Measurements from ENCODE around the gene NUDT3.

Gene NUDT3

GRCh38 chr6:34350137-34350933, 42.1 kb downstream of the NUDT3 start:
- H3K36me3 Mint-ChIP-seq (ENCODE audit: low read depth) = no peaks in the 10 kb centered on the region
- H3K9me3 Mint-ChIP-seq = no peaks in the 10 kb centered on the region
- no peak overlapping the region for H3K4me3 Mint-ChIP-seq
- H3K27ac Mint-ChIP-seq = no peak overlapping the region
- peaks cover 7% of the 10 kb centered on the region for H3K4me1 Mint-ChIP-seq (ENCODE audit: low read depth)
- H3K27me3 Mint-ChIP-seq (ENCODE audit: low read depth) = no peaks in the 10 kb centered on the region

GRCh38 chr6:34349211-34349610, 43.3 kb downstream of the NUDT3 start:
- Mint-ChIP-seq H3K36me3 (ENCODE audit: low read depth) (no peaks in the 10 kb centered on the region), H3K4me1 (ENCODE audit: low read depth) (peaks cover 9% of the 10 kb centered on the region), H3K27me3 (ENCODE audit: low read depth) (no peaks in the 10 kb centered on the region), H3K27ac (no peak overlapping the region), H3K4me3 (no peak overlapping the region), H3K9me3 (no peaks in the 10 kb centered on the region)

DNA sequence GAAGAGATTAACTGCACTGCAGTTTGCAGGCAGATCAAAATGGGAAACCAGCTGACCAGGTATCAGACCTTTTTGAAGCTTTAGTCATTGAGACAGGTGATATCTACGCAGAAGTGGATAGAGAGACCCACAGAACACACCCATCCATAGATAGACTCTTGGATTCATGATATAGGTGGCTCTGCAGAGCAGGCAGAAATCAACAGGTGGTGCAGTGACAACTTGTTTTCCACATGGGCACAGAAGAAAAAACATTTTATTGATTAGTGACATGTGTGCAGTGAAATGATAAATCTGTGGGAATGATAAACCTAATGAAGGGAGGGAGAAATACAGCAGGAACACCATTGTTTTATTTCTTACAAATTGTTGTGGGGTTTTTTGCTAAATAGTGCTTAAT, 45.2 kb downstream of the NUDT3 start:
- Mint-ChIP-seq H3K4me1 (ENCODE audit: low read depth) (peaks cover 12% of the 10 kb centered on the region), H3K27ac (no peak overlapping the region), H3K36me3 (ENCODE audit: low read depth) (no peaks in the 10 kb centered on the region), H3K27me3 (ENCODE audit: low read depth) (no peaks in the 10 kb centered on the region), H3K9me3 (no peaks in the 10 kb centered on the region), H3K4me3 (no peak overlapping the region)

GRCh38 chr6:34346175-34347119, 46.0 kb downstream of the NUDT3 start:
- Mint-ChIP-seq H3K4me1 (ENCODE audit: low read depth) (peaks cover 12% of the 10 kb centered on the region), H3K4me3 (no peak overlapping the region)

GRCh38 chr6:34343806-34344205, 48.7 kb downstream of the NUDT3 start:
- Mint-ChIP-seq H3K36me3 (ENCODE audit: low read depth) (peaks cover 4% of the 10 kb centered on the region), H3K27ac (no peak overlapping the region), H3K27me3 (ENCODE audit: low read depth) (no peaks in the 10 kb centered on the region)

More at GRCh38 chr6:34346175-34347119, 46.0 kb downstream of the NUDT3 start:
- Mint-ChIP-seq H3K36me3 (ENCODE audit: low read depth) (no peaks in the 10 kb centered on the region), H3K27me3 (ENCODE audit: low read depth) (no peaks in the 10 kb centered on the region), H3K9me3 (no peaks in the 10 kb centered on the region), H3K27ac (no peak overlapping the region)

GRCh38 chr6:34342247-34342646, 50.2 kb downstream of the NUDT3 start:
- Mint-ChIP-seq H3K9me3 (no peaks in the 10 kb centered on the region), H3K4me3 (no peak overlapping the region), H3K27ac (no peak overlapping the region), H3K4me1 (ENCODE audit: low read depth) (peaks cover 21% of the 10 kb centered on the region), H3K36me3 (ENCODE audit: low read depth) (peaks cover 6% of the 10 kb centered on the region), H3K27me3 (ENCODE audit: low read depth) (no peaks in the 10 kb centered on the region)

More at GRCh38 chr6:34343806-34344205, 48.7 kb downstream of the NUDT3 start:
- no peaks in the 10 kb centered on the region for H3K9me3 Mint-ChIP-seq
- H3K4me1 Mint-ChIP-seq (ENCODE audit: low read depth) = peaks cover 11% of the 10 kb centered on the region
- no peak overlapping the region for H3K4me3 Mint-ChIP-seq

DNA sequence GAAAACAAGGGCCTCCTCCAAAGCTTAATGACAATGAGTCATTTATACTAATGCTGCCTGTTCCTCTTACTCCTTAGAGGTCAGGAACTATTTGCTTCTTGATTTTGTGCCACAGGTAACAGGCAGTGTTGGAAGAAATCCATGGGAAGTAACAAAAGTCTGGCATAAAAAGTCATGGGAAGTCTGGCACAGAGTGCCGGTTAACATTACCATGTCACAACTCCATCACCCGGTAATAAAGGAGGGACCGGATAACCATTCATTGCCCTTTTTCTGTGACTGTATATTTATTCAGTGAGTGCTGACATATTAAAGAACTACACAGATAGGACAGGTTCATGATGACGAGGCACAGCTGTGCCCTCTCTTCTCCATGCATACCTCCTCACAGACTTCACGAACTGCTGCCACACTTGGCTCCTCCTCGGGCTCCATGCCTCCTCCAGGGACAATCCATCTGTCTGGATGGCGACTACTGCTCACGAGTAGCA, 50.9 kb downstream of the NUDT3 start:
- H3K4me3 Mint-ChIP-seq = no peak overlapping the region

GRCh38 chr6:34340906-34341480, 51.5 kb downstream of the NUDT3 start:
- Mint-ChIP-seq H3K36me3 (ENCODE audit: low read depth) (peaks cover 6% of the 10 kb centered on the region), H3K9me3 (no peaks in the 10 kb centered on the region), H3K27ac (no peak overlapping the region), H3K4me1 (ENCODE audit: low read depth) (peaks cover 23% of the 10 kb centered on the region), H3K4me3 (no peak overlapping the region), H3K27me3 (ENCODE audit: low read depth) (no peaks in the 10 kb centered on the region)

More for the DNA sequence above, 50.9 kb downstream of the NUDT3 start:
- no peaks in the 10 kb centered on the region for H3K27me3 Mint-ChIP-seq (ENCODE audit: low read depth)
- H3K9me3 Mint-ChIP-seq = no peaks in the 10 kb centered on the region
- H3K4me1 Mint-ChIP-seq (ENCODE audit: low read depth) = peaks cover 26% of the 10 kb centered on the region
- no peak overlapping the region for H3K27ac Mint-ChIP-seq
- H3K36me3 Mint-ChIP-seq (ENCODE audit: low read depth) = peaks cover 6% of the 10 kb centered on the region

DNA sequence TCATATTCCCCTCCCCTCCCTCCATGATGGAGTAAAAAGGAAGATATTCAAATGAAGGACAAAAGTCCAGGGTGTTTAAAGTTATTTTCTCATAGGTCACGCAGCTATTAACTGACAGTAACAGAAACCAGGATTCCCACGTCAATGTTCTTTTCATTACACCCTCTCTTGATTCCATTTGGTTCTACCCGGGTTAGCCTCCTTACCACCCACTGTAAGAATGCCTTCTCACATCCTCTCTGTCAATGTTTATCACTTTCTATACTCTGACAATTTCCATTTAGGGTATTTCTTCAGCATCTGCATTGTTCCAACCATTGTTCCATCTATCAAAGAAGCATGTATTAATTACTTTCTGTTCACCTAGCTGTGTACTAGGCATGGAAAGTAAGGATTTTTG, 52.1 kb downstream of the NUDT3 start:
- H3K4me1 Mint-ChIP-seq (ENCODE audit: low read depth) = peaks cover 23% of the 10 kb centered on the region

GRCh38 chr6:34339971-34340370, 52.5 kb downstream of the NUDT3 start:
- H3K9me3 Mint-ChIP-seq = no peaks in the 10 kb centered on the region
- H3K4me3 Mint-ChIP-seq = no peak overlapping the region
- no peaks in the 10 kb centered on the region for H3K27me3 Mint-ChIP-seq (ENCODE audit: low read depth)
- peaks cover 23% of the 10 kb centered on the region for H3K4me1 Mint-ChIP-seq (ENCODE audit: low read depth)
- H3K27ac Mint-ChIP-seq = no peak overlapping the region
- peaks cover 6% of the 10 kb centered on the region for H3K36me3 Mint-ChIP-seq (ENCODE audit: low read depth)

More for the DNA sequence above, 52.1 kb downstream of the NUDT3 start:
- Mint-ChIP-seq H3K4me3 (no peak overlapping the region), H3K27ac (no peak overlapping the region), H3K27me3 (ENCODE audit: low read depth) (no peaks in the 10 kb centered on the region), H3K9me3 (no peaks in the 10 kb centered on the region), H3K36me3 (ENCODE audit: low read depth) (peaks cover 6% of the 10 kb centered on the region)

- H3K36me3 Mint-ChIP-seq (ENCODE audit: low read depth) = peaks cover 6% of the 10 kb centered on the region
- H3K27ac Mint-ChIP-seq = no peak overlapping the region
- H3K4me3 Mint-ChIP-seq = no peak overlapping the region
- H3K4me1 Mint-ChIP-seq (ENCODE audit: low read depth) = peaks cover 23% of the 10 kb centered on the region
- no peaks in the 10 kb centered on the region for H3K27me3 Mint-ChIP-seq (ENCODE audit: low read depth)
- H3K9me3 Mint-ChIP-seq = no peaks in the 10 kb centered on the region
Measured at GRCh38 chr6:34339432-34339831, 53.0 kb downstream of the NUDT3 start.

- H3K27ac Mint-ChIP-seq = no peak overlapping the region
- no peak overlapping the region for H3K4me3 Mint-ChIP-seq
- peaks cover 18% of the 10 kb centered on the region for H3K4me1 Mint-ChIP-seq (ENCODE audit: low read depth)
- H3K9me3 Mint-ChIP-seq = no peaks in the 10 kb centered on the region
- H3K36me3 Mint-ChIP-seq (ENCODE audit: low read depth) = peaks cover 6% of the 10 kb centered on the region
- no peaks in the 10 kb centered on the region for H3K27me3 Mint-ChIP-seq (ENCODE audit: low read depth)
Measured at GRCh38 chr6:34338811-34339210, 53.7 kb downstream of the NUDT3 start.

DNA sequence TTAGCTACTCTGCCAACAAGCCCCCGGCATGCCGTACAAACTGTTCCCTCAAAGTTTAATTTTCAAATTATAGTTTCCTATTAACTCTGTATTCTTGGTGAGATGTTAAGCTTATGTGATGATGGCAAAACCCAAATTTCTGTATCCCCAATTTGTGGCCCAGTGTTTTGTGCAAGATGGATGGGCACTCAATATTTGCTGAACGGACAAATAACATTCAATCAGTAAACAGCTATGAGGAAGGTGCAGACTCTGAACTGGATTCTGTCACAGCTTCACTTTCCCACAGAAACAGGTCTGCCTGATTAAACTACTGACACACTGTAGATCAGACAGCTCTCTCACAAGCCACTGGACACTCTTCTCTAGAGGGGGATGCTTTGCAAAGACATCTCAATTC, 54.1 kb downstream of the NUDT3 start:
- Mint-ChIP-seq H3K36me3 (ENCODE audit: low read depth) (peaks cover 8% of the 10 kb centered on the region), H3K9me3 (no peaks in the 10 kb centered on the region), H3K27me3 (ENCODE audit: low read depth) (no peaks in the 10 kb centered on the region), H3K4me3 (no peak overlapping the region), H3K27ac (no peak overlapping the region), H3K4me1 (ENCODE audit: low read depth) (peaks cover 18% of the 10 kb centered on the region)

DNA sequence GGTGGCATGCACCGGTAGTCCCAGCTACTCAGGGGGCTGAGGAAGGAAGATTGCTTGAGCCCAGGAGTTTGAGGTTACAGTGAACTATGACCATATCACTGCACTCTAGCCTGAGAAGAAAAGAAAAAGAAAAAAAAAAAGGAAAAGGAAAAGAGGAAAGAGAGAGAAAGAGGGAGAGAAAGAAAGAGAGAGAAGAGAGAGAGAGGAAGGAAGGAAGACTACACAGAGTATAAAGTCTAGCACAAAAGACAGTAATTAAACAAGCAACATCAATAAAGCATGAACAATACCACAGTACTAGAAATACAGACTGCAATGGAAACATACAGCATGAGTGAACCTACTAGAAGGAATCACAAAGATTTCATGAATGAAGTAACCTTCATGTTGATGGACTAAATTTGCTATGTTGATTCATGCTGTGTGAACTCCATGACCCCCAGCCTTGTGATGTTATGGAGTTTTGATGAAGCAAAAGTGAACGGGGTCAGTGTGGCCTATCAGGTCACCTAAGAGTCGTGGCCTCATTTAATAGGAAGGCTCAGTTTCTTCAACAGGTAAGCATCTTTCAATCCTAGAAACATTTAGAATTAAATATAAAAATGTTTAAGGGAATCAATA, 57.6 kb downstream of the NUDT3 start:
- Mint-ChIP-seq H3K27ac (no peak overlapping the region), H3K36me3 (ENCODE audit: low read depth) (peaks cover 9% of the 10 kb centered on the region), H3K9me3 (no peaks in the 10 kb centered on the region), H3K4me3 (no peak overlapping the region), H3K4me1 (ENCODE audit: low read depth) (peaks cover 18% of the 10 kb centered on the region), H3K27me3 (ENCODE audit: low read depth) (no peaks in the 10 kb centered on the region)
